Mesangial cell (primary cell): ENCODE measurements around the gene TWF2. TPM values are rescaled to one million over a fixed set of nuclear protein-coding genes. Genes with fewer than 3 reads are reported as not detected.

Experiments
- total RNA-seq: library from RNA; depleted of rRNA; stranded (reverse); fragments of >200 nt; gene quantifications from 2 replicates; pipeline ENCODE4 v1.2.3, GENCODE V29; 2015

The TWF2 gene
- 141 and 180 TPM in 2 replicates for total RNA-seq

GRCh38 chr3:52238761-52239701 lies at the start of gene TWF2:
Gene TWF2, minus strand, starts transcription at chr3:52239158. Its CDS starts 142 bp downstream, at chr3:52239016.

GRCh38 chr3:52278510-52279069 lies 39.6 kb upstream of the TWF2 start, which contains the start of gene WDR82:
Gene WDR82, minus strand, starts transcription at chr3:52278649. Its CDS starts 288 bp downstream, at chr3:52278361.

GRCh38 chr3:52245322-52246263 lies 6.6 kb upstream of the TWF2 start, which contains the start of gene PPM1M:
Gene PPM1M, plus strand, starts transcription at chr3:52245759. Its CDS starts 66 bp downstream, at chr3:52245825.

GRCh38 chr3:52225452-52226228 lies 13.3 kb downstream of the TWF2 start, which contains the start of gene TLR9:
Gene TLR9, minus strand, starts transcription at chr3:52225645. Its CDS starts 116 bp downstream, at chr3:52225529.

GRCh38 chr3:52197842-52198625 lies 40.9 kb downstream of the TWF2 start, which contains the start of gene ALAS1:
Gene ALAS1, plus strand, starts transcription at chr3:52198160. Its CDS starts 1,082 bp downstream, at chr3:52199242.

Other genes starting within 250 kb of the TWF2 start
- gene RPL29, start 243.3 kb downstream of the TWF2 start, total RNA-seq = 1,554 and 1,953 TPM in 2 replicates
- 25.4 and 32.1 TPM in 2 replicates for gene DUSP7, start 182.6 kb downstream of the TWF2 start, total RNA-seq
- gene POC1A, start 84.7 kb downstream of the TWF2 start, total RNA-seq = 3.9 and 34.7 TPM in 2 replicates
- gene ALAS1, start 41.0 kb downstream of the TWF2 start, total RNA-seq = 48.4 and 49.0 TPM in 2 replicates
- gene TLR9, start 13.5 kb downstream of the TWF2 start, total RNA-seq = not detected in 2 replicates
- gene PPM1M, start 6.6 kb upstream of the TWF2 start, total RNA-seq = 9.5 and 19.3 TPM in 2 replicates
- gene WDR82, start 39.5 kb upstream of the TWF2 start, total RNA-seq = 44.3 and 47.2 TPM in 2 replicates
- gene GLYCTK, start 48.7 kb upstream of the TWF2 start, total RNA-seq = 10.6 and 14.8 TPM in 2 replicates
- gene DNAH1, start 77.2 kb upstream of the TWF2 start, total RNA-seq = 0.16 and 2.0 TPM in 2 replicates
- gene BAP1, start 170.8 kb upstream of the TWF2 start, total RNA-seq = 91.4 and 99.9 TPM in 2 replicates
- gene PHF7, start 171.5 kb upstream of the TWF2 start, total RNA-seq = 3.2 and 3.9 TPM in 2 replicates
- gene SEMA3G, start 205.9 kb upstream of the TWF2 start, total RNA-seq = 0.25 TPM in 1 of 2 replicates, not detected in the other
- gene TNNC1, start 214.9 kb upstream of the TWF2 start, total RNA-seq = 0.49 and 3.0 TPM in 2 replicates
- gene NISCH, start 216.4 kb upstream of the TWF2 start, total RNA-seq = 30.3 and 79.9 TPM in 2 replicates